Activated naive CD4-positive, alpha-beta T cell treated with Interleukin-2 at 50 U/mL for 16 hours (primary cell): Measurements from ENCODE around the gene POTEH.
"Not testable (repeated sequence)": the region's sequence is repeated elsewhere in the genome, so short reads cannot be mapped to it uniquely, and the experiment has no call there.

Experiments
- DNase-seq: peaks from one replicate; pipeline ENCODE4 v3.0.0-alpha.2; 2020

The POTEH gene

GRCh38 chr22:15689749-15690125 lies at the start of gene POTEH:
Gene POTEH, plus strand, starts transcription at chr22:15690026. Its CDS starts 52 bp downstream, at chr22:15690078.
- DNase-seq = not testable (repeated sequence)

- DNase-seq = not testable (repeated sequence)
Measured at GRCh38 chr22:15642288-15642861, 47.5 kb upstream of the POTEH start.

GRCh38 chr22:15651954-15652353 lies 37.9 kb upstream of the POTEH start:
- not testable (repeated sequence) for DNase-seq

- not testable (repeated sequence) for DNase-seq
Measured at GRCh38 chr22:15652738-15653137, 37.1 kb upstream of the POTEH start.

GRCh38 chr22:15653241-15653640 lies 36.6 kb upstream of the POTEH start:
- not testable (repeated sequence) for DNase-seq

- DNase-seq = not testable (repeated sequence)
Measured at GRCh38 chr22:15661102-15661501, 28.7 kb upstream of the POTEH start.

GRCh38 chr22:15664682-15665081 lies 25.1 kb upstream of the POTEH start:
- not testable (repeated sequence) for DNase-seq

GRCh38 chr22:15665478-15665877 lies 24.3 kb upstream of the POTEH start:
- DNase-seq = not testable (repeated sequence)

GRCh38 chr22:15669430-15669829 lies 20.4 kb upstream of the POTEH start:
- DNase-seq = not testable (repeated sequence)

- DNase-seq = not testable (repeated sequence)
Measured at GRCh38 chr22:15679702-15680101, 10.1 kb upstream of the POTEH start.

- DNase-seq = not testable (repeated sequence)
Measured at GRCh38 chr22:15684115-15684514, 5.7 kb upstream of the POTEH start.

- not testable (repeated sequence) for DNase-seq
Measured at GRCh38 chr22:15684695-15685094, 5.1 kb upstream of the POTEH start.

GRCh38 chr22:15685641-15686040 lies 4.2 kb upstream of the POTEH start:
- not testable (repeated sequence) for DNase-seq

- DNase-seq = not testable (repeated sequence)
Measured at GRCh38 chr22:15687086-15687485, 2.7 kb upstream of the POTEH start.

- DNase-seq = not testable (repeated sequence)
Measured at GRCh38 chr22:15687676-15688075, 2.1 kb upstream of the POTEH start.

- not testable (repeated sequence) for DNase-seq
Measured at GRCh38 chr22:15688090-15688489, 1.7 kb upstream of the POTEH start.

GRCh38 chr22:15689012-15689748 lies 646 bp upstream of the POTEH start:
- DNase-seq = not testable (repeated sequence)

GRCh38 chr22:15713600-15713999 lies 23.8 kb downstream of the POTEH start:
- not testable (repeated sequence) for DNase-seq

GRCh38 chr22:15714125-15714524 lies 24.3 kb downstream of the POTEH start:
- DNase-seq = not testable (repeated sequence)

GRCh38 chr22:15721884-15722283 lies 32.1 kb downstream of the POTEH start:
- DNase-seq = not testable (repeated sequence)

- DNase-seq = not testable (repeated sequence)
Measured at GRCh38 chr22:15729209-15729917, 39.5 kb downstream of the POTEH start.

- not testable (repeated sequence) for DNase-seq
Measured at GRCh38 chr22:15731023-15731422, 41.2 kb downstream of the POTEH start.

GRCh38 chr22:15734411-15734810 lies 44.6 kb downstream of the POTEH start:
- DNase-seq = not testable (repeated sequence)
